ENCODE results near the gene FCGR2B. TPM values are rescaled to one million over a fixed set of nuclear protein-coding genes. Genes with fewer than 3 reads are reported as not detected.
"Not testable (repeated sequence)": the region's sequence is repeated elsewhere in the genome, so short reads cannot be mapped to it uniquely, and the experiment has no call there.

FCGR2B gene
- total RNA-seq, 1 experiment from 2014 or later, result not detected

DNA sequence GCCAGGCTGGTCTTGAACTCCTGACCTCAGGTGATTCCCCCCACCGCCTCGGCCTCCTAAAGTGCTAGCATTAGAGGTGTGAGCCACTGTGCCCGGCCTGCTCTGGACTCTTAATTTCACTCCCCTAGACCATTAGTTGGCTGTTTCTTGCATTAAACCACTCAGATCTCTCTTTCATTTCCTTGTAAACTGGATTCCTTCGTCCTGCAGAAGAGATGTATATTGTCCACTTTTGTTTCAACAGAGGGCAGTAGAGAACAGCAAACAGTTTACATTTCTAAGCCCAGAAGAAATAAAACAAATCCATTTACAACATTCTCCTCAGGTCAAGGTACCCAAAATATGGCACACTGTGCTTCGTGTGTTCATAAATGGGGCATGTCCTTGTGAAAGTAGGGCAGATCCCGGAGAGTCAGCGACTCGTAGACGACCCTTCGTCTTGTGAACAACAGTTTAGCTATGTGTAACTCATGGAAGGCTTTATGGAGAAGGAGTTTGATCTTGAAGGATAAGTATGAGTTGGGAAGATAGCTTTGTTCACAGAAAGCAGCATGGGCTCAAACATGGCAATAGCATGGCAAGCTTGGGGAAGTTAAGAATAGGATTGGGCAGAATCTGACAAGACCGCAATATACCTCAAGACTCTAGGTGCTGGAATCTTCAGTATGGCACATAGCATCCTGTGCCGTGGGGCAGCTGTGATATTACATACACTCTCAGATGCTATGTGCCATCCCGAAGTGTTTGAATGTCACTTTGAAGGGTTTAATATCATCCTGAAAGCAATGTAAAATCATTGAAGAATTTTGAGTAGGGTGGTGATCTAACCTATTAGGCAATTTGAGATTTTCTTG is 15.2 kb upstream of the FCGR2B start:
- DNase-seq (ENCODE audit: low read depth), result peak; percentile 11

DNA sequence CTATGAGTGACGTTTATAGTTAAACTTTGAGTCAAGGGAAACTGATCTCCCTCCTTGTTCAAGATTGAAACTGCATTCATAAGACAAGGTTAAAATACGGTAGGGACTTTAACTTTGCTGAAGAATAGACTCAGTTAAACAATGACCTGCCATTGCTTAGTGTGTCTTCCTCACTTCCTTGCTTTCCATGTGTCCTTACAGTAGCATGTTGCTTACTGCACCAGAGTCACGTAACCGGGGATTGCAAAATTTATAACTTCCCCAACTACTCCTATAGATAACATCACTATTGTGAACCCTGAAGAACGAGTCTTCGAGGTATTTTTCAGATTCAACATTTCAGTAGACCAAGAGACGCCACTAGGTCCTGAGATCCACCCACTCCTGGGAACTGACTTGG is 9.4 kb upstream of the FCGR2B start:
- DNase-seq (ENCODE audit: low read depth), result not testable (repeated sequence)

DNA sequence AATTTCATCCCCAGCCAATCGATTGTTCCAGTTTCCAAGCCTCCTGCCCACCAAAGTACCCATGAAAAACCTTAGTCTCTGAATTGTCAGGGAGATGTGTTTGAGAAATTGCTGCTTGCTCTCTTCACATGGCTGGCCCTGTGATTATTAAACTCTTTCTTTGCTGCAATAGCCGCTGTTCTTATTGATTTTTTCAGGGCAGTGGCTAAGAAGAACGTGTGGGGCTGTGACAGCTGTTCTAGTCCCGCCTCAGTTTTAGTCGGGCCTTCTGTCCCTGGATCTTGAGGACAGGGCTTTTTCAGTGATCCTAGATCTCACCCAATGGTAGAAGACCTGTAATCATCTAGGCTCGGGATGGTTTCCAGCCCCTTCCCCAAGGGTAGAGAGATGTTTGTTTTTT is 9.0 kb upstream of the FCGR2B start:
- DNase-seq (ENCODE audit: low read depth), result not testable (repeated sequence)

DNA sequence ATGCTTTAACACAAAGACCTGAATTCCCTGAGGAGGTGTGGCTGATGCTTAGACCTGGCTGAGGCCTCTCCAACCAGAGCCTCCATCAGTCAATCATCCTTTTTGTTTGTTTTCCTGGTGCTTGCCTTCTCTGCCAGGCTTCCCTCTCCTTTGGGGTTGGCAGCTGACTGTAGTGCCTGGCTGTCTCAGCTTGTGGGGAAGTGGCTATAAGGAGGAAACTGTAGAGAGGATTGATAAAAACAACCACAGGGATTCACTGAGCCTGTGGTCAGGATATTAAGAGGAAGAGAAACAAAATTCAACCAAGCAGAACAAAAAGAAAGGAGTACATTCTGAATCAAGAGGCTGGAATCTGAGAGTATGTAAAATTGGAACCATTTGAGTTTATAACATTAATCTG is 4.4 kb upstream of the FCGR2B start:
- DNase-seq (ENCODE audit: low read depth), result not testable (repeated sequence)

DNA sequence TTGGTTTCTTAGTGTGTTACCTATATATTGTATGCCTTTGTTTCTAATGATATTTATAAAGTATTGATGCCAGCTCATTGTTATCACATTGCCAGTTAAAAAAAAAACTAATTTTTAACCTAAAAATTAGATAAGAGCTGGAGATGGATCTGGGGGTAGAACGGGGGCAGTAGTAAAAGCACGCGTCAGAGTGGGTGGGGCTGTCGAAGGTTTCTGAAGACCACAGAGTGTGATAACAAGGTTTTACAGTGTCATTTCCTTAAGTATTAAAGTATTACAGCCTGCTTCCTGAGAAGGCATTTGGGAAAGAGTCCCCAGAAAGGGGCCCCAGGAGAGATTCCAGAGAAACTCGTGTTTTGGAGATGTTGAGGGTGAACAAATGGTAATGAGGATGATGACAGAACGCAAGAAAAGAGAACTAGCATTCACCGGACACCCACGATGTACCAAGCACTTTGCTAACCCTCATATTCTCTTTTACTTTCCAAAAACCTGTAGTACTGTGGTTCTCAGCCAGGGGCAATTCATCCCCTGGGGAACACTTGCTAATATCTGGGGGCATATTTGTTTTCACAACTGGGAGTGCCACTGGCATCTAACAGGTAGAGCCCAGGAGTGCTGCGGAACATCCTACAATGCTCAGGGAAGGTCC is 1.2 kb upstream of the FCGR2B start:
- DNase-seq (ENCODE audit: low read depth), result not testable (repeated sequence)

DNA sequence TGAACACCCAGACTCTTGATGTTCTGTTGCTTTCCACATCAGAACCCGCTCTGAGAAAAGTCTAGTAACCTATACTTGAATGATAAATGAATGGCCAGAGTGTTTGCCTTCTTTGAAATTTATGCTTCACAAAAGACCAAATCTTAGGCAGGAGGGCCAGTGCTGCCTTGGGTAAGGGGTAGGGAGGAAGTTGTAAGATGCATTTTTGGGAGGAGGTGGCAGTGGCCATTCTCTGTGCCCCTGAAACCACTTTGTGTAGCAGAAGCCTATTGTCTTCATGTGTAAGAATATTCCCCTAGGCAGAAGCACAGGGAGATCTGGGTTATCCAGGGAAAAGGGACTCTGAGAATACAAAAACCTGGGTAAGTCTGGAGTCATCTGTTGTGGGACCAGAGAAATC is 626 bp downstream of the FCGR2B start:
- not testable (repeated sequence) for DNase-seq (ENCODE audit: low read depth)

DNA sequence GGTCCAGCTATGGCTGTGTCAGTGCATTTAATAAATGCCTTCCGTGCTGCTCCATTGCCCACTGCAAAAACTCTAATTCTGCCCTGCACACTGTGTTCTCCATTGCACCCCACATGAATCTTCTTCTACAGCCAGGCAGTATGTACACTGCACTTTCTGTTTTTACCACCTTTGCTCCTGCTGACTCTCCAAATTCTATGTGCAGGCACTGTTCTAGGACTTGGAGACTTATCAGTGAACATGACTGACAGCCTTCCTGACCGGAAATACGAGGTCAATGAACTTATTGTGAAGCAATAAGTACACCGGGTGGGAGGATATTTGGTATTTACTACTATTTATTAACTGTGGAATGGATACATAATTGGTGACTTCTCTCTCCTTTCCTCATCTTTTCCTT is 1.7 kb downstream of the FCGR2B start:
- not testable (repeated sequence) for DNase-seq (ENCODE audit: low read depth)

DNA sequence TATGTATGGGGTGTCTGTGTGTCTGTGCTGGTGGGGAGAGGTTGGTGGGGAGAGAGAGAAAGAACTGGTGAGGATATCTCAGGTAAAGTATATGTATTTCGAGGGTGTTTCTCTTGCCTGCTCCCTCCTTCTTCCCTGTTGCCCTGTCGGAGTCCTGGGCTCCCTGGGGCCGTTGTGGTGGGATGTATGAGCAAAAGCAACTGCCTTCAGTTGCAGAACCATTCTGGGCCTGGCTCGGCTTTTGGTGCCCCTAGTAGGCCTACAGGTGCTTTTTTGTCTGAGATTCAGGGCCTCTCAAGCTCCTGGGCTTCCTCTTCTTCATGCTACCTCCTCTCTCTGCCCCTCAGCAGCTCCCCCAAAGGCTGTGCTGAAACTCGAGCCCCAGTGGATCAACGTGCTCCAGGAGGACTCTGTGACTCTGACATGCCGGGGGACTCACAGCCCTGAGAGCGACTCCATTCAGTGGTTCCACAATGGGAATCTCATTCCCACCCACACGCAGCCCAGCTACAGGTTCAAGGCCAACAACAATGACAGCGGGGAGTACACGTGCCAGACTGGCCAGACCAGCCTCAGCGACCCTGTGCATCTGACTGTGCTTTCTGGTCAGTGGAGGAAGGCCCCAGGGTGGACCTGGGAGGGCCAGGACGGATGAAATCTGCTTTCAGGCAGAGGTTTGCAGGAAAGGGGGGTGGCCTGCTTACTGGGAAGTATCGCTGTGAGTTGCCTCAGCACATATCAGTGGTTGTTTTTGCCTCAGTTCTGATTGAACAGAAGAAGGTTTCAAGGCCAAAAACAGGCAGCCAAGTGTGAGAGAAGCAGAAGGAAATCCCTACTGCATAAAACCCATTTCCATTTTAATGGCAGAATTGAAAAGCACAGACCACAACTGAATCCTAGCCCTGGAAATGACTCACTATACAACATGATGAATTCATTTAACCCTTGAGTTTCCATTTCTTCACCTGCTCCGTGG is 8.4 kb downstream of the FCGR2B start:
- not testable (repeated sequence) for DNase-seq (ENCODE audit: low read depth)

DNA sequence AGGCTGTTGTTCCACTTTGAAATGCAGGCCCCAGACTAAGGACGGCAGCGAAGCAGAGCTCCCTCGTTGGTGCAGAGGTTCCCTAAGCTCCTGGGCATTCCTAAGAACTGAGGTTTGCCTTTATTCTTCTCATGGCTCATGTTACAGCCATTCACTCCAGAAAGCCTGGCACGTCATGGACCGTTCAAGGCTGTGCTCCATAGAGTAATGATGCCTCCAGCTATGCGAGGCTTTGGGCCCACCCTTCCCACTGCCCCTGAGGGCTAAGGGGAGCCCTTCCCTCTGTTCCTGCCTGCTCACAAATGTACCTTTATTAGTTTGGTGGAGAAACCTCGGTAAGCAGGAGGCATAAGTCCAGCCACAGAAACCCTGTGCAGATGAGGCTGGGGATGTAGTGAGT is 10.5 kb downstream of the FCGR2B start:
- not testable (repeated sequence) for DNase-seq (ENCODE audit: low read depth)

DNA sequence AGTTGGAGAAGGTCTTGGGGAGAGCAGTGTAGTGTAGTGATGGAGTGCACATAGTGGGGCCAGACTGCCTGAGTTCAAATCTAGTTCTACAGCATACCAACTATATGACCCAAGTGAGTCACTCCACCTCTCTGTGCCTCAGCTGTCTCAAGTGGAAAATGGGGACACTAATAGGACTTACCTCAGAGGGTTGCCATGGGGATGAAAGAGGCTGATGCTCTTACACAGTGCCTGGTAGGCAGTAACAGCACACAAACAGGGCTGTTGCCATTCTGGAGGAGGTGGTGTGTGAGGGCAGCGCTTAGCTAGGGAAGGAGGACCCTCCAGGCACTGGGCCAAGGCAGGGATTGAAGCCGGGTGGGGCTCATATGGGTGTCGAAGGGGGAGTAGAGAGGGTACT is 11.5 kb downstream of the FCGR2B start:
- not testable (repeated sequence) for DNase-seq (ENCODE audit: low read depth)

DNA sequence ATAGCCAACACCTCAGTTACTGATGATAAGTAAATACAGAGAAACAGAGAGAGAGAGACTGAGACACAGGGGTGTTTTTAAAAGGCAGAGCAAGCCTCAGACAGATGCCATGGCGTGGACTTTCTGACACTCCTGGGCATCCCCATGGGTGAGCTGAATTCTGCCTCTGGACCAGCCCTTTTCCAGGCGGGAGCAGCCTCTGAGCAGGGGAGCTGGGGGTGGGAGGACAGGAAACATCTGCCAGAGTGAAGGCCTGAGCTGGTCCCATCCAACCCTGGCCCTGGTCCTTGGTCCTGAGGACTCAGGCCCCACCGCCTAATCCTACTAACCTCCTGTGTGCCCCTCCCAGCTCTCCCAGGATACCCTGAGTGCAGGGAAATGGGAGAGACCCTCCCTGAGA is 12.0 kb downstream of the FCGR2B start:
- not testable (repeated sequence) for DNase-seq (ENCODE audit: low read depth)

DNA sequence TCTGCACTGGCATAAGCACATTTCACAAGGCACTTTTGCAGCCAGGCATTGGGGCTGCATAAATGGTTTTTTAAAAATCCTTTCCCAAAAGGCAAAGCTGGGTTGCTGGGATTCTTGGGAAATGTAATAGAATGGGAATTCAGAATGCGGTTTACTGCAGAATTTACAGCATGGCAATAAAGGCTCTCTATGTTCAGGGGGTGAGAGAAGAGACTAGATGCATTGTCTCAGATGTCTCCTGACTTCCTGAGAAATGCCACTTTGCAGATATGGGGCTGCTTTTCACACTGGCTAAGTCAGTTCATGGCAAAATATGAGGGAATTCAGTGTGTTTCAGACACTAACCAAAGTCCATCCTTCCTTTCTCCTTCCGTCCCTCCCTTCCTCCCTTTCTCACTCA is 13.5 kb downstream of the FCGR2B start:
- no peak for DNase-seq (ENCODE audit: low read depth)

DNA sequence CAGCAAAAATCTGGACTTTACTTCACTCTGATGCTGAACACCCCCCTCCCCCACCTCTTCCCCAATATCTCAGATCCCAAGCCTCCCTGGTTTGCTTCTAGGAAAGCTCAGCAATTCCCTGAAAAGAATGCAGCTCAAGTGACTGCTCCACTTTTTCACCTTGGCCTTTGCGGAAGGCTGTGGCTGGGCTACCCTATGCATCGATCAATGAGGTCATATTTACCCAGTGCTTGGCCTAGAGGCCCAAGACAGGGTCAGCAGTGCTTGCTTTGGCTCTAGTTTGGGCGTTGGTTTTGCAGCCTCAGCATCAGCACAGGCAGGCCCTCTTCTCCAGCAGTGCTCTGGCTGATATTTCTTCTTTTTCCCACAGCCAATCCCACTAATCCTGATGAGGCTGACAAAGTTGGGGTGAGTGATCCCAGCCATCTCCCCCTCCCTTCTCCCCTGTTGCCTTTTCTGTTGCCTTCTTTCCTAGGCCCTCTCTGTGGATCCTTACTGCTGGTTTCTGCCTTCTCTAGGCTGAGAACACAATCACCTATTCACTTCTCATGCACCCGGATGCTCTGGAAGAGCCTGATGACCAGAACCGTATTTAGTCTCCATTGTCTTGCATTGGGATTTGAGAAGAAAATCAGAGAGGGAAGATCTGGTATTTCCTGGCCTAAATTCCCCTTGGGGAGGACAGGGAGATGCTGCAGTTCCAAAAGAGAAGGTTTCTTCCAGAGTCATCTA is 14.2 kb downstream of the FCGR2B start:
- DNase-seq (ENCODE audit: low read depth), result no peak

DNA sequence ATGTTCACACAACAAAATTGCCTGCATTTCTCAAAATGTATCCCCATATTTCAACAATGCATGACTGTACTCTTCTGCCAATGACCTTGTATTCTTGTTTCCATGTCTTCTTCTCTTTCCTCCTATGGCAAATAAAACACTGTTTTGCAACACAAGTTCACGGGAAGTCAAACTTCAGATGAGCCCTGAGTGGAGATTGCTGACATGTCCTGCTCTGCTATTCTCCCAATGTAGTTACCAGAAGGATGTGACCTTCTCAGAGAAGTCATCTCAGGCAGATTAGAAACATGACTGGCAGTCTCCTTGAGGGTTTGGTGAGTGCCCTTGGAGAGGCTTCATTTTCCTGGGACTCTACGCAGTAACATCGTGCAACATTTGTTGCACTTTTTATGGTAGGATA is 15.6 kb downstream of the FCGR2B start:
- no peak for DNase-seq (ENCODE audit: low read depth)

DNA sequence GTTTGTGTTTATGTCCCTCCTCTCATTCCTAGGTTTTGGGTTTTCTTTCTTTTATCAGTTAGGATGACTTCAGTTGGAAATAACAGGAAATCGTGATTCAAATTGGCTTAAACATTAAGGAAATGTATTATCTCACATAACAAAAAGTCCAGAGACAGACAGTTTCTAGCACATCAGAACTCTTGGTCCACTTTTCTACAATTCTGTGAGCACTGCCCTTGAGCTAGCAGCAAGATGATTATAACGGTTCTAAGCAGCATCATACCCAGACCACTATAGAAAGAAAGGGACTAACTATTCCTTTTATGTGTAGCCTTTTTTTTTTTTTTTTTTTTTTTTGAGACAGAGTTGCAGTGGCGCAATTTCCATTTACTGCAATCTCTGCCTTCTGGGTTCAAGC is 18.9 kb downstream of the FCGR2B start:
- no peak for DNase-seq (ENCODE audit: low read depth)

DNA sequence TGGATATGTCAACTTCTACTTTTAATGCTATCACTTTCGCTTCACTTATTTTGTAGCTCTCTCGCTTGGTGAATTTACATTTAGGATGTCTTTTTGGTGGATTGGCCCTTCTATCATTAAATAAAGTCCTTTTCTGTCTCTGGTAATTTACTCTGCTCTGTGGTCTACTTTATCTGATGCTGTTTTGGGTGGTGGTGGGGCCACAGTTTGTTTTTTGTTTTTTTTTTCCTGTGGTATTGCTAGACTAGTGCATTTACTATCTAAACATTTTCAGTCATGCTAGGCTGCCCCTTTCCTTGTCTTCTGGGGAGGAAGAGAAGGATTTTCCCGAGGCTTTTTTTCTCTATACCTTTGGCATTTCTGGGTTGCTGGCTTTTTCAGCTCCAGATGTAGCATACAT is 26.0 kb downstream of the FCGR2B start:
- no peak for DNase-seq (ENCODE audit: low read depth)

DNA sequence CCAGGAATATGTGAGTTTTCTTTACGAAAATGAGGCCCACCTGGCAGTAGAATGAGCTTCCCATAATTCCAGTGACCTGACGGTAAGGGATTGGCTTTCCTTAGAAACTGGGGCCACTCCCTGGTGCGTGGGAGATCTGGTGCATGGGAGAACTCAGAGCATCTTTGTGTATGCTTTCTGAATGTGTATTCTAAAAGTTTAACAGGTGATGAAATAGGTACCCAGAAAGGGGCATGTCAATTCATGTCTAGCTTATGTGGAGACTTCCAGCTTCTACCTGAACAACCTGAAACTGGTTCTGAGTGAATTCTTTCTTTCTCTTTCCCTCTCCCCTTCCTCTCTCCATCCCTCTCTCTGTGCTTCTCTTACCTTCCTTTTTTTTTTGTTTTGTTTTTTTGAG is 28.9 kb downstream of the FCGR2B start:
- no peak for DNase-seq (ENCODE audit: low read depth)

DNA sequence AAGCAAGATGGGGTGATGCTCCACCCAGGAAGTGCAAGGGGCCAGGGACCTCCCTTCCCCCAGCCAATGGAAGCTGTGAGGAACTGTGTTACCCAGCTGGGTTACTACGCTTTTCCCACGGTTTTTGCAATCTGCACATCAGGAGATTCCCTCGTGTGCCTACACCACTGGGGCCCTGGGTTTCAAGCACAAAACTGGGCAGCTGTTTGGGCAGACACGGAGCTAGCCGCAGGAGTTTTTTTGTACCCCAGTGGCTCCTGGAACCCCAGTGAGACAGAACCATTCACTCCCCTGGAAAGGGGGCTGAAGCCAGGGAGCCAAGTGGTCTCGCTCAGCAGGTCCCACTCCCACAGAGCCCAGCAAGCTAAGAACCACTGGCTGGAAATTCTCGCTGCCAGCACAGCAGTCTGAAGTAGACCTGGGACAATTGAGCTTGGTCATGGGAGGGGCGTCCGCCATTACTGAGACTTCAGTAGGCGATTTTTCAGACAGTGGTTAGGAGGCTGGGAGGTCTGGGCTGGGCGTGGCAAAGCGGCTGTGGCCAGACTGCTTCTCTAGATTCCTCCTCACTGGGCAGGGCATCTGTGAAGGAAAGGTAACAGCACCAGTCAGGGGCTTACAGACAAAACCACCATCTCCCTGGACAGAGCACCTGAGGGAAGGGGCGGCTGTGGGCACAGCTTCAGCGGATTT is 30.2 kb downstream of the FCGR2B start:
- not testable (repeated sequence) for DNase-seq (ENCODE audit: low read depth)

DNA sequence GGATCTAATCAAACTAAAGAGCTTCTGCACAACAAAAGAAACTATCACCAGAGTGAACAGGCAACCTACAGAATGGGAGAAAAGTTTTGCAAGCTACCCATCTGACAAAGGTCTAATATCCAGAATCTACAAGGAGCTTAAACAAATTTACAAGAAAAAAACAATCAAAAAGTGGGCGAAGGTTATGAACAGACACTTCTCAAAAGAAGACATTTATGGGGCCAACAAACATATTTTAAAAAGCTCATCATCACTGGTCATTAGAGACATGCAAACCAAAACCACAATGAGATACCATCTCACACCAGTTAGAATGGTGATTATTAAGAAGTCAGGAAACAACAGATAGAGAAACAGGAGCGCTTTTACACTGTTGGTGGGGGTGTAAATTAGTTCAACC is 35.4 kb downstream of the FCGR2B start:
- not testable (repeated sequence) for DNase-seq (ENCODE audit: low read depth)

DNA sequence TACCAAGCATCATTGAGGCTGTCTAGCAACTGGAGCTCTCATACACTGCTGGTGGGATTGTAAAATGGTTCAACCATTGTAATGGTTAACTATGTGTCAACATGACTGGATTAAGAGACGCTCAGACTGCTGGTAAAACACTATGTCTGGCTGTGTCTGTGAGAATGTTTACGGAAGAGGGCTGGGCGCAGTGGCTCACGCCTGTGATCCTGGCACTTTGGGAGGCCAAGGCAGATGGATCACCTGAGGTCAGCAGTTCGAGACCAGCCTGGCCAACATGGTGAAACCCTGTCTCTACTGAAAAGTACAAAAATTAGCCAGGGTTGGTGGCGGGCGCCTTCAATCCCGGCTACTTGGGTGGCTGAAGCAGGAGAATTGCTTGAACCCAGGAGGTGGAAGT is 39.3 kb downstream of the FCGR2B start:
- DNase-seq (ENCODE audit: low read depth), result no peak

DNA sequence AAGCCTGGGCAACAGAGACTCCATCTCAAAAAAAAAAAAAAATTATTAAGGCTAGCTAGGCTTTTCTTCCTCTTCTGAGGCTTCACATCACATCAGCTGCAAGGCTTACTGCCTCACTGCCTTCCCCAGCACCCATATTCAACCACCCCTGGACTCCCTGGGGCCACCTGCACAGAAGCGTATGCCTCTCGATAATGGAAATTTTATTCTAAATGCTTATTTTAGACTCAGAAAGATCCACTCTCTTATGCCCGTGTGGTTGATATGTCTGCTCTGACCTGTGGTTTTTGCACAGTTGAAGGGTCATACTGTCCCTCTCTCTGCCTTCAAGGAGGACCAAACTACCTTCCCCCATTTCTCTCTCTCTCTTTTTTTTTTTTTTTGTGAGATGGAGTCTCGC is 42.6 kb downstream of the FCGR2B start:
- no peak for DNase-seq (ENCODE audit: low read depth)
